Lung (tissue), 12 donors: Measurements from ENCODE around the gene MBTD1. TPM values are rescaled to one million over a fixed set of nuclear protein-coding genes. Genes with fewer than 3 reads are reported as not detected.
A peak's percentile ranks its signal among the peaks of the same experiment; 100 is the strongest.

Experiments used
- ATAC-seq: fragments of 200-7000 bp; cut with Tn5 transposase; one replicate; pipeline ENCODE4 v1.9.1; 2020; ENCODE audit warnings: moderate number of reproducible peaks; ENCODE audit not compliant: insufficient read depth, low FRiP score
- DNase-seq, 3 donors: peaks; one replicate each; pipeline ENCODE4 v3.0.0-alpha.2; 2013 to 2017
- H3K27ac ChIP-seq, 2 donors: one replicate each; pipeline ENCODE4 v1.5.1; 2013; ENCODE audit warnings: mild to moderate bottlenecking in 2 of 2, moderate library complexity in 2 of 2, control low read depth in 1 of 2, inconsistent platforms in 1 of 2, low read depth in 1 of 2, low read length in 1 of 2
- H3K27me3 ChIP-seq, 3 donors: one replicate each; pipeline ENCODE4 v1.5.1; 2013; ENCODE audit warnings: low read length in 2 of 3; ENCODE audit not compliant: control insufficient read depth in 3 of 3, insufficient read depth in 3 of 3
- H3K36me3 ChIP-seq, 4 donors: one replicate each; pipeline ENCODE4 v1.5.1; 2013; ENCODE audit warnings: low read length in 4 of 4, mild to moderate bottlenecking in 1 of 4, moderate library complexity in 1 of 4; ENCODE audit not compliant: control insufficient read depth in 4 of 4, insufficient read depth in 4 of 4
- H3K4me1 ChIP-seq, 5 donors: one replicate each; pipeline ENCODE4 v1.5.1; 2013; ENCODE audit warnings: low read length in 5 of 5, mild to moderate bottlenecking in 2 of 5, moderate library complexity in 1 of 5; ENCODE audit not compliant: control insufficient read depth in 5 of 5, insufficient read depth in 5 of 5
- H3K4me3 ChIP-seq: one replicate; pipeline ENCODE4 v1.5.1; 2013; ENCODE audit warnings: mild to moderate bottlenecking, control low read depth, moderate library complexity
- H3K9ac ChIP-seq, 2 donors: one replicate each; pipeline ENCODE4 v1.5.1; 2013; ENCODE audit warnings: low read length in 2 of 2, control low read depth in 1 of 2; ENCODE audit not compliant: insufficient read depth in 1 of 2
- H3K9me3 ChIP-seq, 4 donors: one replicate each; pipeline ENCODE4 v1.5.1; 2013; ENCODE audit warnings: low read length in 3 of 4, mild to moderate bottlenecking in 1 of 4, moderate library complexity in 1 of 4; ENCODE audit not compliant: control insufficient read depth in 4 of 4, insufficient read depth in 3 of 4
- WGBS, 2 donors: extraction: QIAGEN DNeasy Blood & Tissue Kit; methylation state at CpG; one replicate each; pipeline ENCODE4 v1.1.7; 2013; 5-methylcytosine and 5-hydroxymethylcytosine counted together
- polyA plus RNA-seq, 2 donors: library from polyadenylated mRNA; stranded (reverse); fragments of 200-250 nt; gene quantifications; one replicate each; pipeline ENCODE4 v1.2.1, GENCODE V29; 2013
- total RNA-seq, 2 donors: library from RNA; depleted of rRNA in 1 of 2; stranded (reverse); fragments of >200 nt in 1 of 2; gene quantifications; one replicate each; pipeline ENCODE4 v1.2.1, GENCODE V29; 2014 to 2021
- TF ChIP-seq, protein P1 (sequence below): IDR thresholded peaks from 2 replicates; pipeline ENCODE4 v1.5.1; 2012; ENCODE audit warnings: mild to moderate bottlenecking; ENCODE audit errors: control extremely low read depth, extremely low read depth
- donor health status: control.
- donor health status: control.
- donor health status: Bipolar disorder and iron deficiency.
- donor health status: healthy.
- donor health status: DM: yes; HTN: yes; CAD: no.

The MBTD1 gene
- total and polyA plus RNA-seq, 4 donors: 4.3 to 79.2 (median 9.1) TPM

- 93 to 100% methylated on average over 1 of the region's 1 CpG for WGBS, 2 donors
- no peak overlapping the region for H3K27ac ChIP-seq
- no peak for ATAC-seq
Observed at GRCh38 chr17:51169340-51169739, 90.5 kb downstream of the MBTD1 start.

GRCh38 chr17:51166987-51167931 lies 92.6 kb downstream of the MBTD1 start:
- peak overlapping the region; percentile 96 to 97 for H3K27ac ChIP-seq
- no peaks in the 10 kb centered on the region for H3K27me3 ChIP-seq
- peak overlapping the region; percentile 95 for H3K4me3 ChIP-seq
- DNase-seq (peak; percentile 34 to 68 (median 40)), ATAC-seq (peak; percentile 60)
- TF ChIP-seq, protein P1, sequence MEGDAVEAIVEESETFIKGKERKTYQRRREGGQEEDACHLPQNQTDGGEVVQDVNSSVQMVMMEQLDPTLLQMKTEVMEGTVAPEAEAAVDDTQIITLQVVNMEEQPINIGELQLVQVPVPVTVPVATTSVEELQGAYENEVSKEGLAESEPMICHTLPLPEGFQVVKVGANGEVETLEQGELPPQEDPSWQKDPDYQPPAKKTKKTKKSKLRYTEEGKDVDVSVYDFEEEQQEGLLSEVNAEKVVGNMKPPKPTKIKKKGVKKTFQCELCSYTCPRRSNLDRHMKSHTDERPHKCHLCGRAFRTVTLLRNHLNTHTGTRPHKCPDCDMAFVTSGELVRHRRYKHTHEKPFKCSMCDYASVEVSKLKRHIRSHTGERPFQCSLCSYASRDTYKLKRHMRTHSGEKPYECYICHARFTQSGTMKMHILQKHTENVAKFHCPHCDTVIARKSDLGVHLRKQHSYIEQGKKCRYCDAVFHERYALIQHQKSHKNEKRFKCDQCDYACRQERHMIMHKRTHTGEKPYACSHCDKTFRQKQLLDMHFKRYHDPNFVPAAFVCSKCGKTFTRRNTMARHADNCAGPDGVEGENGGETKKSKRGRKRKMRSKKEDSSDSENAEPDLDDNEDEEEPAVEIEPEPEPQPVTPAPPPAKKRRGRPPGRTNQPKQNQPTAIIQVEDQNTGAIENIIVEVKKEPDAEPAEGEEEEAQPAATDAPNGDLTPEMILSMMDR: no peak
- peaks cover 8 to 28% (median 12%) of the 10 kb centered on the region in 4 donors for H3K36me3 ChIP-seq
- H3K9me3 ChIP-seq: no peaks in the 10 kb centered on the region
- WGBS, 2 donors: 18 to 19% methylated on average over 34 to 42 of the region's 42 CpGs
- peaks cover 0 to 15% (median 4%) of the 10 kb centered on the region in 5 donors for H3K4me1 ChIP-seq
- no peak overlapping the region for H3K9ac ChIP-seq

More at GRCh38 chr17:51169340-51169739, 90.5 kb downstream of the MBTD1 start:
- peaks cover 0 to 15% (median 4%) of the 10 kb centered on the region in 5 donors for H3K4me1 ChIP-seq
- no peaks in the 10 kb centered on the region for H3K27me3 ChIP-seq
- TF ChIP-seq, protein P1: no peak
- H3K36me3 ChIP-seq: peaks cover 8 to 26% (median 15%) of the 10 kb centered on the region in 4 donors
- H3K9ac ChIP-seq: no peak overlapping the region
- DNase-seq: no peak
- H3K4me3 ChIP-seq: no peak overlapping the region
- H3K9me3 ChIP-seq: no peaks in the 10 kb centered on the region

DNA sequence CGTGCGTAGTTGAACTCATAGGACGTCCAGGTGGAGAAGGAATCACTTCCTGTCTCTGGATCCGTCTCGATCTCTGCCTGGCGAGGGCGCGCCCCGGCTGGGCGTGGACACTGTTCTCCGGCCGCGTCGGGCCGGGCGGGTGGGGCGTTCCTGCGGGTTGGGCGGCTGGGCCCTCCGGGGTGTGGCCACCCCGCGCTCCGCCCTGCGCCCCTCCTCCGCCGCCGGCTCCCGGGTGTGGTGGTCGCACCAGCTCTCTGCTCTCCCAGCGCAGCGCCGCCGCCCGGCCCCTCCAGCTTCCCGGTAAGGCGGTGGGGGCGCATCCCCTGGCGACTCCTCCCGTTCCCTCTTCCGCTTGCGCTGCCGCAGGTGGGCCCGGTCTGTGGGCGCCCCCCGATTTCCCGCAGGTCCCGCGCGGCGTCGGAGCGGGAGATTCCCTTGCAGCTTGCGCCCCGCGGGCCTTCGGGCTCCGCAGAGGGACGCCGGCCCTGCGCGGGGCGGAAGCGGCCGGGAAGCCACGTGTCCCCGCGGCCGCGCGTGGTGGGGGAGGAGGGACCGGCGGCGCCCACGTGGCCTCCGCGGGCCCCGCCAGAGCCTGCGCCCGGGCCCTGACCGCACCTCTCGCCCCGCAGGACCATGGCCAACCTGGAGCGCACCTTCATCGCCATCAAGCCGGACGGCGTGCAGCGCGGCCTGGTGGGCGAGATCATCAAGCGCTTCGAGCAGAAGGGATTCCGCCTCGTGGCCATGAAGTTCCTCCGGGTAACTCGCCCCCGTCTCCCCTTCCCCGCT lies 93.5 kb downstream of the MBTD1 start, which contains the start of gene NME2:
TSS of gene NME2 (plus strand) at position 214 of the 789 bp plus-strand sequence. CDS start at position 634, 420 bp downstream.
- TF ChIP-seq, protein P1: no peak
- peak within 1 kb of the TSS; percentile 96 to 97 for H3K27ac ChIP-seq
- H3K4me3 ChIP-seq: peak within 1 kb of the TSS; percentile 95
- 0 to 1% methylated on average over 35 to 98 of the region's 98 CpGs for WGBS, 2 donors
- ATAC-seq (peak; percentile 95), DNase-seq (peak; percentile 88 to 92 (median 90))
- no peaks in the 10 kb centered on the region for H3K9me3 ChIP-seq
- H3K27me3 ChIP-seq: no peaks in the 10 kb centered on the region
- H3K4me1 ChIP-seq: peaks cover 0 to 15% (median 4%) of the 10 kb centered on the region in 5 donors
- H3K9ac ChIP-seq: peak within 1 kb of the TSS; percentile 56 to 94
- H3K36me3 ChIP-seq: peaks cover 14 to 29% (median 17%) of the 10 kb centered on the region in 4 donors
